Esophagus squamous epithelium (tissue), 5 donors: ENCODE measurements around the gene INO80D. TPM values are rescaled to one million over a fixed set of nuclear protein-coding genes. Genes with fewer than 3 reads are reported as not detected.
"Not testable (repeated sequence)": the region's sequence is repeated elsewhere in the genome, so short reads cannot be mapped to it uniquely, and the experiment has no call there.

Source experiments
- DNase-seq: peaks from one replicate; lab custom pipeline; 2025; lab: John Stamatoyannopoulos, UW
- H3K27ac ChIP-seq, 4 donors: fragments of 200-600 bp; sonication (generic); one replicate each; pipeline ENCODE4 v1.5.1; 2016 to 2019; ENCODE audit warnings: mild to moderate bottlenecking in 1 of 4
- H3K27me3 ChIP-seq, 4 donors: fragments of 200-600 bp; sonication (generic); 1 replicate in 3 of 4; 2 replicates in 1 of 4; pipeline versions ENCODE4 v1.5.1 to v1.6.0; 2017 to 2021; ENCODE audit warnings: antibody characterized with exemption in 1 of 4
- H3K36me3 ChIP-seq, 3 donors: fragments of 200-600 bp; sonication (generic); one replicate each; pipeline ENCODE4 v1.5.1; 2016 to 2019
- H3K4me1 ChIP-seq, 3 donors: fragments of 200-600 bp; sonication (generic); one replicate each; pipeline ENCODE4 v1.5.1; 2017 to 2019
- H3K4me3 ChIP-seq, 4 donors: fragments of 200-600 bp; sonication (generic); 1 replicate in 3 of 4; 2 replicates in 1 of 4; pipeline ENCODE4 v1.5.1; 2016 to 2019; ENCODE audit warnings: mild to moderate bottlenecking in 2 of 4, moderate library complexity in 1 of 4
- H3K9me3 ChIP-seq, 3 donors: fragments of 200-600 bp; sonication (generic); one replicate each; pipeline ENCODE4 v1.5.1; 2016 to 2019
- CTCF ChIP-seq, 6 experiments: fragments of 450-650 bp in 4 of 6; fragments of 200-600 bp in 2 of 6; sonication (generic) in 2 of 6; IDR thresholded peaks; one replicate each; pipeline ENCODE4 v1.5.1; 2016 to 2019; ENCODE audit warnings: antibody characterized with exemption in 6 of 6, mild to moderate bottlenecking in 4 of 6, moderate library complexity in 4 of 6
- POLR2A ChIP-seq, 4 donors: fragments of 450-650 bp; IDR thresholded peaks; one replicate each; pipeline ENCODE4 v1.6.1; 2017; ENCODE audit warnings: antibody characterized with exemption in 4 of 4, mild to moderate bottlenecking in 4 of 4, moderate library complexity in 3 of 4
- WGBS, 2 donors: methylation state at CpG; one replicate each; pipeline ENCODE4 v1.1.5; 2018; 5-methylcytosine and 5-hydroxymethylcytosine counted together
- intact Hi-C: fragments of 100-400 bp; cut with DNase I; formaldehyde crosslinking; loops from one replicate; pipeline ENCODE4 v1.15.0; 2022
- total RNA-seq, 4 donors: library from RNA; depleted of rRNA; stranded (reverse); fragments of >200 nt; gene quantifications; one replicate each; pipeline ENCODE4 v1.1.0, GENCODE V29; 2016
- donor health status: DM: yes; HTN: yes; CAD: no.

INO80D gene
- total RNA-seq, 4 donors from 2014 or later, result 9.6 to 20.2 (median 17.1) TPM

GRCh38 chr2:206045251-206045650 is 40.7 kb downstream of the INO80D start:
- H3K9me3 ChIP-seq, result no peaks in the 10 kb centered on the region
- WGBS, 2 donors, result 78 to 92% methylated on average over 1 of the region's 1 CpG
- H3K27ac ChIP-seq, result no peak overlapping the region
- peaks cover 0 to 84% (median 4%) of the 10 kb centered on the region in 3 donors for H3K36me3 ChIP-seq
- TF ChIP-seq CTCF (IDR thresholded peaks at IDR 0.05) (no peak), POLR2A (IDR thresholded peaks at IDR 0.05) (no peak)
- no peaks in the 10 kb centered on the region for H3K27me3 ChIP-seq
- H3K4me3 ChIP-seq, result no peak overlapping the region
- no peaks in the 10 kb centered on the region for H3K4me1 ChIP-seq
- no peak for DNase-seq
- intact Hi-C loops, result no loop called here

GRCh38 chr2:206040525-206040924 is 45.4 kb downstream of the INO80D start:
- 87 to 96% methylated on average over 5 of the region's 5 CpGs for WGBS, 2 donors
- TF ChIP-seq POLR2A (IDR thresholded peaks at IDR 0.05) (no peak), CTCF (IDR thresholded peaks at IDR 0.05) (no peak)
- no peak for DNase-seq

GRCh38 chr2:206035393-206035792 is 50.6 kb downstream of the INO80D start:
- H3K27ac ChIP-seq, H3K27me3 ChIP-seq, intact Hi-C loops, DNase-seq, H3K9me3 ChIP-seq, H3K4me3 ChIP-seq: not testable (repeated sequence)
- WGBS, 2 donors, result 91 to 98% methylated on average over 3 of the region's 3 CpGs
- peaks cover 0 to 20% (median 0%) of the 10 kb centered on the region in 3 donors for H3K4me1 ChIP-seq
- H3K36me3 ChIP-seq, result peaks cover 0 to 77% (median 0%) of the 10 kb centered on the region in 3 donors

More at GRCh38 chr2:206040525-206040924, 45.4 kb downstream of the INO80D start:
- Histone ChIP-seq H3K9me3 (no peaks in the 10 kb centered on the region), H3K27me3 (no peaks in the 10 kb centered on the region), H3K4me3 (no peak overlapping the region), H3K4me1 (peaks cover 0 to 10% (median 0%) of the 10 kb centered on the region in 3 donors), H3K27ac (no peak overlapping the region), H3K36me3 (peaks cover 0 to 89% (median 0%) of the 10 kb centered on the region in 3 donors)
- intact Hi-C loops, result no loop called here

GRCh38 chr2:206033452-206033851 is 52.5 kb downstream of the INO80D start:
- H3K4me3 ChIP-seq, H3K27me3 ChIP-seq, H3K9me3 ChIP-seq, DNase-seq, intact Hi-C loops, H3K27ac ChIP-seq: not testable (repeated sequence)
- 75 to 89% methylated on average over 1 of the region's 1 CpG for WGBS, 2 donors
- peaks cover 0 to 72% (median 0%) of the 10 kb centered on the region in 3 donors for H3K36me3 ChIP-seq
- peaks cover 0 to 13% (median 0%) of the 10 kb centered on the region in 3 donors for H3K4me1 ChIP-seq

- WGBS, 2 donors, result 71 to 82% methylated on average over 5 to 8 of the region's 8 CpGs
- Histone ChIP-seq H3K27ac (no peak overlapping the region), H3K4me1 (peaks cover 0 to 10% (median 0%) of the 10 kb centered on the region in 3 donors), H3K4me3 (no peak overlapping the region), H3K27me3 (no peaks in the 10 kb centered on the region), H3K9me3 (no peaks in the 10 kb centered on the region), H3K36me3 (peaks cover 0 to 75% (median 0%) of the 10 kb centered on the region in 3 donors)
- no peak for DNase-seq
- intact Hi-C loops, result no loop called here
- TF ChIP-seq CTCF (IDR thresholded peaks at IDR 0.05) (no peak), POLR2A (IDR thresholded peaks at IDR 0.05) (no peak)
These were observed 53.9 kb downstream of the INO80D start for GRCh38 chr2:206031950-206032567.

GRCh38 chr2:206031162-206031784 is 54.7 kb downstream of the INO80D start:
- TF ChIP-seq CTCF (IDR thresholded peaks at IDR 0.05) (no peak), POLR2A (IDR thresholded peaks at IDR 0.05) (no peak)
- Histone ChIP-seq H3K27me3 (no peaks in the 10 kb centered on the region), H3K36me3 (peaks cover 0 to 75% (median 0%) of the 10 kb centered on the region in 3 donors), H3K9me3 (no peaks in the 10 kb centered on the region), H3K4me3 (no peak overlapping the region), H3K27ac (no peak overlapping the region), H3K4me1 (peaks cover 0 to 10% (median 0%) of the 10 kb centered on the region in 3 donors)
- WGBS, 2 donors, result 83 to 85% methylated on average over 8 to 11 of the region's 11 CpGs
- DNase-seq, result no peak
- intact Hi-C loops, result no loop called here
